K562 (cell line): ENCODE measurements around the gene DCPS. TPM values are rescaled to one million over a fixed set of nuclear protein-coding genes. Genes with fewer than 3 reads are reported as not detected.
A peak's percentile ranks its signal among the peaks of the same experiment; 100 is the strongest.

Experiments
- CCAR2 ChIP-seq: fragments of 200-400 bp; formaldehyde crosslinking; IDR thresholded peaks from 2 replicates; pipeline ENCODE4 v1.6.1; 2017; ENCODE audit warnings: mild to moderate bottlenecking, low read depth, low read length
- CEBPG ChIP-seq, 3 experiments: fragments of 200-800 bp in 1 of 3; sonication (Bioruptor generic) in 1 of 3; sonication (generic) in 1 of 3; formaldehyde crosslinking in 1 of 3; IDR thresholded peaks in 2 of 3; conservative IDR thresholded peaks in 1 of 3; 2 replicates each; pipeline versions ENCODE4 v1.6.1 to v1.8.0; 2016 to 2022; ENCODE audit warnings: missing compliant biosample characterization in 2 of 3, missing genetic modification characterization in 2 of 3, mild to moderate bottlenecking in 1 of 3, missing genetic modification reagents in 1 of 3
- KLF13 ChIP-seq: fragments of 450-650 bp; IDR thresholded peaks from 2 replicates; pipeline ENCODE4 v1.6.1; 2016; ENCODE audit warnings: missing genetic modification characterization, low read depth, mild to moderate bottlenecking, missing compliant biosample characterization, moderate library complexity, borderline replicate concordance
- MAFK ChIP-seq: IDR thresholded peaks from 2 replicates; pipeline ENCODE4 v1.6.1; 2011; ENCODE audit warnings: low read length, improper control_type of control experiment
- MGA ChIP-seq: fragments of 450-650 bp; IDR thresholded peaks from 2 replicates; pipeline ENCODE4 v1.6.1; 2016; ENCODE audit warnings: mild to moderate bottlenecking, moderate library complexity
- NR3C1 ChIP-seq: sonication (generic); formaldehyde crosslinking; IDR thresholded peaks from 2 replicates; pipeline ENCODE4 v1.8.1; 2022; ENCODE audit warnings: missing genetic modification reagents
- RBM17 ChIP-seq: fragments of 200-400 bp; formaldehyde crosslinking; IDR thresholded peaks from 2 replicates; pipeline ENCODE4 v1.6.1; 2017; ENCODE audit warnings: low read depth, mild to moderate bottlenecking, low read length, borderline replicate concordance
- TCF15 ChIP-seq: fragments of 250-450 bp; sonication (Bioruptor Pico); IDR thresholded peaks from 2 replicates; pipeline ENCODE4 v1.8.0; 2022; ENCODE audit warnings: moderate library complexity, mild to moderate bottlenecking, inconsistent platforms
- ZC3H4 ChIP-seq: sonication (generic); formaldehyde crosslinking; IDR thresholded peaks from 2 replicates; pipeline ENCODE4 v1.9.0; 2021; ENCODE audit warnings: missing genetic modification reagents, borderline replicate concordance
- polyA plus RNA-seq, 8 experiments: library from polyadenylated mRNA; depleted of rRNA in 4 of 8; stranded (reverse) in 5 of 8; unstranded in 3 of 8; fragments of >200 nt; fragmentation: Nextera tagmentation in 2 of 8; fragmentation: Illumina TruSeq in 1 of 8; extraction: Ambion mirVana in 2 of 8; extraction: Trizol in 1 of 8; gene quantifications; 2 replicates each; pipeline versions ENCODE4 v1.2.1 to v1.2.3, GENCODE V29; 2011 to 2014; ENCODE audit warnings: inconsistent platforms in 1 of 8, missing spikeins in 1 of 8
- total RNA-seq, 7 experiments: library from RNA; depleted of rRNA in 6 of 7; stranded (reverse); fragments of >200 nt in 6 of 7; fragmentation: Illumina TruSeq in 2 of 7; extraction: Trizol in 2 of 7; gene quantifications; 2 replicates each; pipeline versions ENCODE4 v1.2.1 to v1.2.3, GENCODE V29; 2011 to 2021; ENCODE audit warnings: low replicate concordance in 1 of 7
- TF ChIP-seq, protein P1 (sequence below): sonication (generic); formaldehyde crosslinking; IDR thresholded peaks from 2 replicates; pipeline ENCODE4 v1.8.0; 2022; ENCODE audit warnings: missing genetic modification reagents, mild to moderate bottlenecking, moderate library complexity, borderline replicate concordance

DCPS gene
- total and polyA plus RNA-seq, 9 of the 15 experiments (the other 6 are each of a cell fraction or from before 2014, with no cell fraction given), result 8.7 to 38.1 (median 17.9) TPM

DNA sequence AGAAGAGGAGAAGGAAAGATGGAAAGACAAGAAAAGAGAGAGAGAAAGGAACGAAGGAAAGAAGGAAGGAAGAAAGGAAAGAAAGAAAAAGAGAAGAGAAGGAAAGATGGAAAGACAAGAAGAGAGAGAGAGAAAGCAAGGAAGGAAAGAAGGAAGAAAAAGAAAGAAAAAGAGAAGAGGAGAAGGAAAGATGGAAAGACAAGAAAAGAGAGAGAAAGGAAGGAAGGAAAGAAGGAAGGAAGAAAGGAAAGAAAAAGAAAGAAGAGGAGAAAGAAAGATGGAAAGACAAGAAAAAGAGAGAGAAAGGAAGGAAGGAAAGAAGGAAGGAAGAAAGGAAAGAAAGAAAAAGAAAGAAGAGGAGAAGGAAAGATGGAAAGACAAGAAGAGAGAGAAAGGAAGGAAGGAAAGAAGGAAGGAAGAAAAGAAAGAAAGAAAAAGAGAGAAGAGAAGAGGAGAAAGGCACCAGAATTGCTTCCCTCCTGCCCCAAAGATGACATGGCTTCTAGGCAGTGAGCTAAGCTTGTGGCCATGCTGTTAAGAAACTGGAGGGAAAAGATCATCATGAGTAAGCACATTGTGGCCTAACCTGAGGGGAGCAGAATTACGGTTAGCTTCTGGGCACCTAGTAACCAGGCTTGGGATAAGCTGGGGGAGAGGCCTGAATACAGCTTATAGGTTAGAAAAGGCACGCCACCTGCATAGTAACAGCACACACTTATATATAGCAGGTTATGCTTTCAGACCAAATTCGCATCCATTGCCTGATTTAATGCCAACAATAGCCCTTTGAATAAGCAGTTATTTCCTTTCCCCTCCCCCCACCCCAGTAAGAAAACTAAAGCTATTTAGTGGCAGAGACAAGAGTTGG, 49.3 kb downstream of the DCPS start (continued):
- peak; percentile 98 for TF ChIP-seq MGA
- no peak for TF ChIP-seq ZC3H4 (CRISPR knock-in tag)
- TF ChIP-seq, protein P1, sequence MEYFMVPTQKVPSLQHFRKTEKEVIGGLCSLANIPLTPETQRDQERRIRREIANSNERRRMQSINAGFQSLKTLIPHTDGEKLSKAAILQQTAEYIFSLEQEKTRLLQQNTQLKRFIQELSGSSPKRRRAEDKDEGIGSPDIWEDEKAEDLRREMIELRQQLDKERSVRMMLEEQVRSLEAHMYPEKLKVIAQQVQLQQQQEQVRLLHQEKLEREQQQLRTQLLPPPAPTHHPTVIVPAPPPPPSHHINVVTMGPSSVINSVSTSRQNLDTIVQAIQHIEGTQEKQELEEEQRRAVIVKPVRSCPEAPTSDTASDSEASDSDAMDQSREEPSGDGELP (CRISPR knock-in tag), result no peak
- no peak for TF ChIP-seq TCF15 (CRISPR knock-in tag)
- TF ChIP-seq RBM17, result no peak
- TF ChIP-seq MAFK, result peak; percentile 87
- no peak for TF ChIP-seq NR3C1 (CRISPR knock-in tag)
- TF ChIP-seq CCAR2, result no peak
- TF ChIP-seq KLF13, result no peak
- no peak for TF ChIP-seq CEBPG (CRISPR knock-in tag; IDR thresholded peaks at IDR 0.05)
- no peak for TF ChIP-seq CEBPG (tag; conservative IDR thresholded peaks at IDR 0.05 in 1 of 2, IDR thresholded peaks at IDR 0.05 in 1 of 2)
